T47D (cell line): ENCODE measurements around the gene ZEB2.

Source experiments
- DNase-seq, 2 experiments: peaks; one replicate each; pipeline versions ENCODE4 v3.0.0 to v3.0.0-alpha.2; 2011 to 2012; ENCODE audit warnings: low read depth in 1 of 2, low spot score in 1 of 2
- JUND ChIP-seq: IDR thresholded peaks from 2 replicates; pipeline ENCODE4 v1.6.1; 2012; ENCODE audit warnings: low read depth
- in situ Hi-C: cut with HindIII; loops from 2 replicates; pipeline ENCODE4 v1.10.0; 2016; ENCODE audit warnings: low sequenced_read_pairs, low pct_unique_long_range_greater_than_20kb

The ZEB2 gene

GRCh38 chr2:144421606-144422510 lies 98.1 kb downstream of the ZEB2 start:
- in situ Hi-C loops: no loop called here
- no peak for TF ChIP-seq JUND
- no peak for DNase-seq

- no peak for TF ChIP-seq JUND
- in situ Hi-C loops: no loop called here
These were observed 100.7 kb downstream of the ZEB2 start for GRCh38 chr2:144419218-144419617.

GRCh38 chr2:144415386-144415785 lies 104.5 kb downstream of the ZEB2 start:
- TF ChIP-seq JUND: no peak
- DNase-seq: no peak
- in situ Hi-C loops: no loop called here

More at GRCh38 chr2:144419218-144419617, 100.7 kb downstream of the ZEB2 start:
- DNase-seq: no peak

- TF ChIP-seq JUND: no peak
- no peak for DNase-seq
These were observed 105.5 kb downstream of the ZEB2 start for GRCh38 chr2:144414324-144414845.

GRCh38 chr2:144412709-144413108 lies 107.2 kb downstream of the ZEB2 start:
- in situ Hi-C loops: no loop called here
- no peak for DNase-seq
- no peak for TF ChIP-seq JUND

More at GRCh38 chr2:144414324-144414845, 105.5 kb downstream of the ZEB2 start:
- in situ Hi-C loops: no loop called here

GRCh38 chr2:144411473-144411872 lies 108.4 kb downstream of the ZEB2 start:
- in situ Hi-C loops: no loop called here
- no peak for DNase-seq
- TF ChIP-seq JUND: no peak

- in situ Hi-C loops: no loop called here
- DNase-seq: no peak
- TF ChIP-seq JUND: no peak
These were observed 110.7 kb downstream of the ZEB2 start for GRCh38 chr2:144409241-144409640.

- in situ Hi-C loops: no loop called here
- no peak for TF ChIP-seq JUND
- no peak for DNase-seq
These were observed 112.7 kb downstream of the ZEB2 start for GRCh38 chr2:144407262-144407661.

- no peak for TF ChIP-seq JUND
- in situ Hi-C loops: no loop called here
- DNase-seq: no peak
These were observed 113.7 kb downstream of the ZEB2 start for GRCh38 chr2:144405982-144406788.

GRCh38 chr2:144405321-144405720 lies 114.6 kb downstream of the ZEB2 start:
- in situ Hi-C loops: no loop called here
- no peak for TF ChIP-seq JUND
- DNase-seq: no peak

GRCh38 chr2:144404586-144405314 lies 115.2 kb downstream of the ZEB2 start:
- DNase-seq: no peak
- in situ Hi-C loops: no loop called here
- no peak for TF ChIP-seq JUND

- in situ Hi-C loops: no loop called here
These were observed 116.0 kb downstream of the ZEB2 start for GRCh38 chr2:144403933-144404332.

More at GRCh38 chr2:144403933-144404332, 116.0 kb downstream of the ZEB2 start:
- no peak for DNase-seq
- no peak for TF ChIP-seq JUND
